ENCODE results near the gene TUSC1. TPM values are rescaled to one million over a fixed set of nuclear protein-coding genes. Genes with fewer than 3 reads are reported as not detected.

The TUSC1 gene
- total RNA-seq, 1 experiment from 2014 or later: not detected

DNA sequence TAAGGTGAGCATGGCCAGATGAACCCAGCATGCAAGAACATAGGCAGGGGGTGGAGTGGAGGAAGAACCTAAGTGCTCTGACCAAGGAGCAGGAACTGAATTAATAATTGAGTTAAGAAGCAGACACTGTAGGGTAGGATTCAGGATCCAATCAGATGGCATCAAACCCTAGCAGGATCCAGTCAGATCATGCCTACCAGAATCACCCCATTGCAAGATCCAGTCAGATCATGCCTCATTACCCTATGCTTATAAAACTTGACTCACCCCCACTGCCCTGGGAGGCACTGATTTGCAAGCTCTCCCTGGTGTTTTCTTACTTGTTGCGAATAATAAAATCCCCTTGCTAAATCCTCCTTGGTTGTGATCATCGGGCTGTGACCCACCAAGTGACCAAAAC, 19.7 kb downstream of the TUSC1 start:
- WGBS (ENCODE audit: extremely low coverage, insufficient read length, low lambda C conversion rate): no CpG with 5 or more reads among the region's 2 CpGs
- H3K18ac ChIP-seq (ENCODE audit: insufficient read length, low read depth, low read length): no peak overlapping the region
- H3K27me3 Mint-ChIP-seq (ENCODE audit: low read depth): no peaks in the 10 kb centered on the region; the same call in 1 of the 2 replicates

More for the DNA sequence above, 19.7 kb downstream of the TUSC1 start:
- Histone ChIP-seq H2AFZ (ENCODE audit: low read length) (peak overlapping the region; percentile 6), H2BK5ac (ENCODE audit: insufficient read length, low read length) (no peak overlapping the region), H3K23me2 (ENCODE audit: insufficient read length, low read depth, low read length, poor library complexity, severe bottlenecking) (no peaks in the 10 kb centered on the region), H3K79me2 (ENCODE audit: insufficient read depth, low read length) (no peaks in the 10 kb centered on the region), H3K4me2 (ENCODE audit: insufficient read depth, insufficient read length, low read length) (no peak overlapping the region), H3T11ph (ENCODE audit: low read length) (peak overlapping the region; percentile 53), H2BK120ac (ENCODE audit: low read depth, low read length, poor library complexity, severe bottlenecking) (no peak overlapping the region), H3K27me3 (ENCODE audit: insufficient read depth, low read length) (no peaks in the 10 kb centered on the region), H3K23ac (ENCODE audit: insufficient read length, low read depth, low read length) (no peak overlapping the region), H2BK15ac (ENCODE audit: low read depth, low read length) (no peak overlapping the region), H2BK20ac (ENCODE audit: low read depth, low read length, poor library complexity, severe bottlenecking) (no peak overlapping the region), H3K9me3 (ENCODE audit: control insufficient read depth, low read depth, low read length) (no peaks in the 10 kb centered on the region), H2BK12ac (ENCODE audit: insufficient read length, low read depth, low read length) (no peak overlapping the region), H3K9ac (ENCODE audit: extremely low read depth, insufficient read length, low read length) (no peak overlapping the region), H2AK5ac (ENCODE audit: insufficient read length, low read length) (no peak overlapping the region), H3K14ac (ENCODE audit: insufficient read depth, low read length) (no peak overlapping the region), H3K56ac (ENCODE audit: insufficient read length, low read depth, low read length) (no peak overlapping the region), H4K20me1 (ENCODE audit: control insufficient read depth, insufficient read depth, insufficient read length) (no peaks in the 10 kb centered on the region), H4K5ac (ENCODE audit: insufficient read length, low read depth, low read length) (no peak overlapping the region), H4K91ac (ENCODE audit: insufficient read length, low read depth, low read length) (no peak overlapping the region), H3K27ac (ENCODE audit: insufficient read length, low read depth, low read length) (no peak overlapping the region), H3K4me1 (ENCODE audit: insufficient read depth, low read length) (no peaks in the 10 kb centered on the region), H3K4ac (ENCODE audit: low read depth, low read length) (no peak overlapping the region), H4K8ac (replicated peaks; ENCODE audit: insufficient read length, low read depth, low read length) (no peak overlapping the region), H3K79me1 (ENCODE audit: insufficient read depth, low read depth, low read length, poor library complexity, severe bottlenecking) (no peaks in the 10 kb centered on the region)
- no peak overlapping the region for H3K27ac Mint-ChIP-seq
- H3K36me3 Mint-ChIP-seq (ENCODE audit: insufficient read depth in 1 of 3, low read depth in 3 of 3): peaks cover 0 to 7% (median 0%) of the 10 kb centered on the region in 3 experiments; a peak in 2 of 7 replicates
- DNase-seq: no peak
- TF ChIP-seq CTCF (conservative IDR thresholded peaks at IDR 0.05): no peak
- peaks cover 13 to 18% of the 10 kb centered on the region in 2 experiments for H3K4me1 Mint-ChIP-seq
- H3K4me3 Mint-ChIP-seq: no peak overlapping the region
- peaks cover 0 to 6% of the 10 kb centered on the region in 2 experiments; a peak in 3 of 5 replicates for H3K9me3 Mint-ChIP-seq

All from H9 (cell line).